Measurements from ENCODE around the gene ALG12.

Gene ALG12

DNA sequence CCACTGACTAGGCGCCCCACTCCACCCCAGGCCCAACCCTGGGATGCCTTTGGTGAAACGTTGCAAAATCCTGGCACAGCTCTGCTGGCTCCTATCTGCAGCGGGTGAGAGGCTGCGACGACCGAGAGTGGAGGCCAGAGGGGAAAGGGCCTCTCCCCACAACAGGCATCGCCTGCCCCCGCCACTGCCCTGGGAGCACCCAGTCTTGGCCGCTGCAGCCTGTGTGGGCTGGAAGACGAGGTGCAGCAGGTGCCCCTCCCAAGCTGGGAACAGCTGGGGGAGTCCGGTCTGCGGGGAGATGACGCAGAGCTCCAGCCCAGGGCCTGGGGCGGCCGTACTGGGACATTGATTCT is 38.2 kb upstream of the ALG12 start:
- Histone ChIP-seq H3K27ac (ENCODE audit: low read length) (no peak overlapping the region), H3K4me3 (ENCODE audit: low read length in 2 of 2) (no peak overlapping the region), H3K27me3 (ENCODE audit: control insufficient read depth in 1 of 2, insufficient read depth in 2 of 2, low read length in 2 of 2) (no peaks in the 10 kb centered on the region), H3K9me3 (ENCODE audit: control insufficient read depth in 2 of 2, low read length in 2 of 2) (no peaks in the 10 kb centered on the region), H3K4me1 (ENCODE audit: control insufficient read depth, insufficient read depth, low read length) (peaks cover 29% of the 10 kb centered on the region), H3K9ac (ENCODE audit: low read length in 2 of 2) (no peak overlapping the region), H3K36me3 (ENCODE audit: control insufficient read depth in 2 of 2, insufficient read depth in 2 of 2, low read length in 2 of 2) (no peaks in the 10 kb centered on the region)

DNA sequence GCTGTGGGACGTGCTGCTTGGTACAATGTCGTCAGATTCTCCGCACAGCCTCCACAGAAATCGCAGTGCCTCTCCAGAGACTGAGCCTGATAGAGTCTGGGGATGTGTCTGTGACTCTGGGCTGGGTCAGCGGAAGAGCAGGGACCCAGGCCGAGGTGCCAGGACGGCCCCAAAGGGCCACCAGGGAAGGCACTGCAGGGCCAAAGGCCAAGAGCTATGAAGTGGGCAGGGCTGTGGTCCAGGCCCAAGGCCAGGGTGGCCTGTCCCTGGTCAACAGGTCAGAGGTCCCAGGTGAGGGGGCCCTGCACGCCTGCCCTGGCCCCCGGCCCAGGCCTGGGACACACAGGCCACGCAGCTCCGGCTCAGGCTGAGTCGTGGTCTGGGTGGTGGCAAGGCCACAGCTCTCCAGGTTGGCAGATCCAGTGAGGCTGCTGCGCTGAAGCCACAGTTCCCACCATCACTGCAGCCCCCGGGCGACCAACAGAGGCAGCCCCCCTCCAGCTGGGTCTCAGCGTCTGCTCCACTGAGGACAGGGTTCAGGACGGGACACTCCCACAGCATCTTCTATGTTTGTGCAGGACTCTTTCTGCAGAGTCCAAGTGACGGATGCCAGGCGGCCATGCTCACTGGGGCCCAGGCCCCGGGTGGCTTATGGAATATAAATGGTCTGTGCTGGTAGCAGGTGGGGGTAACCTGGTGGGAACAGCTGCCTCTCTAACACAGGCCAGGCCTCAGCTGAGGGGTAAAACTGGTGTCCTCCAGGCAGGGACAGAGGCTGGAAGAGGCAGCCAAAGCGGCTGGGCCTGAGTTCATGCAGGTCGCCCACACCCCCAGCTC is 37.6 kb upstream of the ALG12 start:
- no peak overlapping the region for H3K4me3 ChIP-seq (ENCODE audit: low read length in 2 of 2)
- H3K36me3 ChIP-seq (ENCODE audit: control insufficient read depth in 2 of 2, insufficient read depth in 2 of 2, low read length in 2 of 2), result no peaks in the 10 kb centered on the region
- H3K4me1 ChIP-seq (ENCODE audit: control insufficient read depth, insufficient read depth, low read length), result peaks cover 27% of the 10 kb centered on the region
- no peak overlapping the region for H3K9ac ChIP-seq (ENCODE audit: low read length in 2 of 2)
- H3K27ac ChIP-seq (ENCODE audit: low read length), result no peak overlapping the region
- H3K9me3 ChIP-seq (ENCODE audit: control insufficient read depth in 2 of 2, low read length in 2 of 2), result no peaks in the 10 kb centered on the region
- H3K27me3 ChIP-seq (ENCODE audit: control insufficient read depth in 1 of 2, insufficient read depth in 2 of 2, low read length in 2 of 2), result no peaks in the 10 kb centered on the region

DNA sequence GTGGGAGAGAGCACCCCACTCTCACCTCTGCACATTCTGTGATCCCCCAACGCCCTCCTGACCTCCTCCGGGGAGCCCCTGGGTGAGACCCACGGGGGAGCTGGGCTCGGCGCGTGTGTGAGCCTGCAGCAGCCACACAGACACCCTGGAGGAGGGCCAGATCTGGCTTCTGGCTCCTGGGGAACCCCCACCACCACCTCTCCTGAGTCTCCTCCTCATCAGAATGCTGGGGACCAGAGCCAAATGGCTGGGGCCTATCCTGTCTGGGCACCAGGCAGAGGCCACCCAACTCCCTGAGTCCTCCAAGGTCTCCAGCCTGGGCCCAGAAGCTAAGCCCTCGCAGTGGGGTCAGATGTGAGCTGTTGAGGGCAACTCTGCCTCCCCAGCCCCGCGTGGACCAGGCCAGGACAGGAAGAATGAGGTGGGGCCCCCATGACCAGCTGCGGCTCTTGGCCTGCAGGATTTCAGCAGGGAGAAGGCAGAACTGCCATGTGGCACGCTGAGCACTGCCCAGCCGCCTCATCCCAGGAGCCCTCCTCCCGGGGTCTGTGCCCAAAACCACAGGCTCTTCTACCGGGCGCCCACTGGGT is 36.8 kb upstream of the ALG12 start:
- Histone ChIP-seq H3K9me3 (ENCODE audit: control insufficient read depth in 2 of 2, low read length in 2 of 2) (no peaks in the 10 kb centered on the region), H3K36me3 (ENCODE audit: control insufficient read depth in 2 of 2, insufficient read depth in 2 of 2, low read length in 2 of 2) (no peaks in the 10 kb centered on the region), H3K9ac (ENCODE audit: low read length in 2 of 2) (no peak overlapping the region), H3K27me3 (ENCODE audit: control insufficient read depth in 1 of 2, insufficient read depth in 2 of 2, low read length in 2 of 2) (no peaks in the 10 kb centered on the region), H3K27ac (ENCODE audit: low read length) (no peak overlapping the region), H3K4me1 (ENCODE audit: control insufficient read depth, insufficient read depth, low read length) (peaks cover 27% of the 10 kb centered on the region), H3K4me3 (ENCODE audit: low read length in 2 of 2) (no peak overlapping the region)

DNA sequence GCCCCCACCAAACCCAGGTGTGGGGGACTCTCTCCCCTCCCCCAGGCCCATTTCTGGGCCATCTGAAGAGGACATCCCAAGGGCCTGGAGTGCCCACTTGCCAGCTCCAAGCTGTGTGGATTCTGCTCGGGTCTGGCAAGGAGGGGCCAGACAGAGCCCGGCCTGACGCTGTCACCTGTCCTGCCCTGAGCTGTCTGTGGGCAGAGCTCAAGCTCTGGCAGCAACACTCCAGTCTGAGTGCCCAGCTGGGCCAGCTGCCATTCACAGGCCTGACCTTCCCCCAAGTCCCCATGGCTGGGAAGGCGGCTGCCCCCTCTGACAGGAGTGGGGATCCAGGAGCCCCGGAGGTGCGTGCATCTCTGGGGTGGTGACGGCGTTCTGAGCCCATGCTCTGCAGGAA is 36.1 kb upstream of the ALG12 start:
- Histone ChIP-seq H3K4me3 (ENCODE audit: low read length in 2 of 2) (no peak overlapping the region), H3K36me3 (ENCODE audit: control insufficient read depth in 2 of 2, insufficient read depth in 2 of 2, low read length in 2 of 2) (no peaks in the 10 kb centered on the region), H3K27ac (ENCODE audit: low read length) (no peak overlapping the region), H3K4me1 (ENCODE audit: control insufficient read depth, insufficient read depth, low read length) (peaks cover 20% of the 10 kb centered on the region), H3K27me3 (ENCODE audit: control insufficient read depth in 1 of 2, insufficient read depth in 2 of 2, low read length in 2 of 2) (no peaks in the 10 kb centered on the region), H3K9me3 (ENCODE audit: control insufficient read depth in 2 of 2, low read length in 2 of 2) (no peaks in the 10 kb centered on the region), H3K9ac (ENCODE audit: low read length in 2 of 2) (no peak overlapping the region)

DNA sequence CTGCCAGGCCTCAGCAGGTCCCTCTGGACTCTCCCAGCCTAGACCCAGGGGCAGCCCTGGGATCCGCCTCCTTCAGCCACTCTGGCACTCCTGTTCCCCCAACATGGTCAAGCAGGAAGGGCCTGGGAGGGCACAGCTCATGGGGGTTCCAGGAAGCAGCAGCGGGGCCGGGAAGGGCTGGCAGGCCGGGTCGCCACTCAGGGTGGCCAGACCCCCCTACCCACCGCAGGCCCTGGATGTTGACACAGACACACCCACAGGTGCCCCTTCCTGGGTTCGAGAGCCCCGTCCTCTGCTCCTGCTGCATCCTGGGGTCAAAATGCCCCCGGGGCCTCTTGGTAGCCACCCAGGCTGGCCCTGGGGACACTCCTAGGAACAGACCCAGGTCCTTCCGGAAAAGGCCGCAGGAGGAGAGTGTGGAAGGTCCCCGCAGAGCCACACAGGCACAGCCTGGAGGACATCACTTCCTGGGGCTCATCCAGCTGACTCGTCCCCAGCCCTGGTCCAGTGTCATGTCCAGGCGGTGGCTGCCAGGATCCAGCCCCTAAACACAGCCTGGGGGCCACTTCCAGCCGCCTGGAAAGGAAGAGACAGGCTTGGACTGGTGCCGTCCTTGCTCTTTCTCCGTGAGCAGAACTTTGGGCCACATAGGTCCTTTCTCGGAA is 35.6 kb upstream of the ALG12 start:
- no peaks in the 10 kb centered on the region for H3K9me3 ChIP-seq (ENCODE audit: control insufficient read depth in 2 of 2, low read length in 2 of 2)
- peaks cover 18% of the 10 kb centered on the region for H3K4me1 ChIP-seq (ENCODE audit: control insufficient read depth, insufficient read depth, low read length)
- H3K27me3 ChIP-seq (ENCODE audit: control insufficient read depth in 1 of 2, insufficient read depth in 2 of 2, low read length in 2 of 2), result no peaks in the 10 kb centered on the region
- no peak overlapping the region for H3K9ac ChIP-seq (ENCODE audit: low read length in 2 of 2)
- peak overlapping the region; percentile 31 for H3K27ac ChIP-seq (ENCODE audit: low read length)
- H3K4me3 ChIP-seq (ENCODE audit: low read length in 2 of 2), result no peak overlapping the region
- no peaks in the 10 kb centered on the region for H3K36me3 ChIP-seq (ENCODE audit: control insufficient read depth in 2 of 2, insufficient read depth in 2 of 2, low read length in 2 of 2)

DNA sequence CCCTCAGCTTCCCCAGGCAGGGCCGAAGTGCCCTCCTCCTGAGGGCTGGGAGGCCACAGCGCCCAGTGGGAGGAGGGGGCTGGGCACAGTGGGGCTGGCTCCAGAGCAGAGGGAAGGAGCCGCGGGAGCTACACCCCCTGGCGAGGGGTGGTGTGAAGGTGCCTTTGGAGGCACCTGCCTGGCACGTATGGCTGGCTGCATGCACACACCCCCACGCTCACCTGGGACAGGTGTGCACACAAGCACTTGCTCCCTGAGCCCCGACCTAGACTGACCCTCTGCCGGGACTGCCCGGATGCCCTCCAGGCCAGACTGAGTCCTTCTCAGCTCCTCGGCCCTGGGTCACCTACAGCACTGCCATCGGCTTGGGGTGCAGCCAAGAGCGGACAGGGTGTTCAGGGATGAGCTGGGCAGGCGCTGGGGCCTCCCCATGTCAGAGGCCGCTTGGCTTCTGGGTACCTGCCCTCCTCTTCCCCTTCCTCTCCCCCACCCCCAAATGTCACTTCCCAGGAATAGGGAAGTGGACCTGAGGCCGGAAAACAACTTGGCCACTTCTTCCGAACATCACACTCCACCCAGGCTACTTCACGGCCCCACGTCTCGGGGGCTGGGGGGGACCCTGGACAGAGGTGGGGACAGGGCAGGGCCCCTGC is 34.9 kb upstream of the ALG12 start:
- Histone ChIP-seq H3K9me3 (ENCODE audit: control insufficient read depth in 2 of 2, low read length in 2 of 2) (no peaks in the 10 kb centered on the region), H3K9ac (ENCODE audit: low read length in 2 of 2) (no peak overlapping the region), H3K4me1 (ENCODE audit: control insufficient read depth, insufficient read depth, low read length) (peaks cover 18% of the 10 kb centered on the region), H3K4me3 (ENCODE audit: low read length in 2 of 2) (no peak overlapping the region), H3K27me3 (ENCODE audit: control insufficient read depth in 1 of 2, insufficient read depth in 2 of 2, low read length in 2 of 2) (no peaks in the 10 kb centered on the region), H3K27ac (ENCODE audit: low read length) (no peak overlapping the region), H3K36me3 (ENCODE audit: control insufficient read depth in 2 of 2, insufficient read depth in 2 of 2, low read length in 2 of 2) (no peaks in the 10 kb centered on the region)

DNA sequence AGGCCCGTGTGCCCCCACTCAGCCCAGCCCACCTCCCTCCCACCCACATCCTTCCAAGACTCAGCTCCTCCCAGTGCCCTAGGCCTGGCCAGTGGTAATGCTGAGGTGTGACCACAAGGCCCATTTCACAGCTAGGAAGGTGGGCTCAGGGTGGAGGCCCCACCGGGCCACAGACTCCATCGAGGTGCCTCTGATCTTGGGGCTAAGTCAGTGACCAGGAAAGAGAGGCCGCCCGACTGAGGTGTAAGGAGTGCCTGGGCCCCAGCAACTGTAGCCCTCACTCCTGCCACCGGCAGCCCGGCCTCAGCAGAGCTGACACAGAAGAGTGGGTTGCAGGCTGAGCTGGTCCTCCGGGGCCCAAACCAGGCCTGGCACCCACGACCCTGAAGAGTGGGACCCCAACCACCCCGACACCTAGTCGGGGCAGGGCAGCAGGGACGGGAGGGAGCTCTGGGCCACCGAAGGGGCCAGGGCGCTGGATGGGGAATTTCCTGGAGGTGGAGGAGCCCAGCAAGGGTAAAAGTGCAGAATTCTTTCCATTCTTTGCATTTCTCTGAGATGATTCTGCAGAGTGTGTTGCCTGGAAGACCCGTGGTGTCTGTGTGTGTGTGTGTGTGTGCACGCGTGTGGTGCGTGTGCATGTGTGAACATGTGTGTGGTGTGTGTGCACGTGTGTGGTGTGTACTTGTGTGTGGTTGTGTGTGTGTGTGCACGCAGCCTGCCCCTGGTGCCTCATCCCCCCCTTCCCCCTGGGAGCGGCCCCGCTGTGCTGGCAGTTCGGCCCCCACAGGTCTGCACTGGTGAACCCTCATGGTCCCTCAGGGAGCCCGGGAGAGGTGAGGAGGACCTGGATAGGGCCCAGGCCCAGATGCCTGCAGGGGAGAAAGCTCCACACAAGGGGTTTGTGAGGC is 34.0 kb upstream of the ALG12 start:
- peaks cover 18% of the 10 kb centered on the region for H3K4me1 ChIP-seq (ENCODE audit: control insufficient read depth, insufficient read depth, low read length)
- no peak overlapping the region for H3K27ac ChIP-seq (ENCODE audit: low read length)
- H3K9ac ChIP-seq (ENCODE audit: low read length in 2 of 2), result no peak overlapping the region
- H3K4me3 ChIP-seq (ENCODE audit: low read length in 2 of 2), result no peak overlapping the region
- no peaks in the 10 kb centered on the region for H3K9me3 ChIP-seq (ENCODE audit: control insufficient read depth in 2 of 2, low read length in 2 of 2)
- H3K36me3 ChIP-seq (ENCODE audit: control insufficient read depth in 2 of 2, insufficient read depth in 2 of 2, low read length in 2 of 2), result no peaks in the 10 kb centered on the region
- H3K27me3 ChIP-seq (ENCODE audit: control insufficient read depth in 1 of 2, insufficient read depth in 2 of 2, low read length in 2 of 2), result no peaks in the 10 kb centered on the region

DNA sequence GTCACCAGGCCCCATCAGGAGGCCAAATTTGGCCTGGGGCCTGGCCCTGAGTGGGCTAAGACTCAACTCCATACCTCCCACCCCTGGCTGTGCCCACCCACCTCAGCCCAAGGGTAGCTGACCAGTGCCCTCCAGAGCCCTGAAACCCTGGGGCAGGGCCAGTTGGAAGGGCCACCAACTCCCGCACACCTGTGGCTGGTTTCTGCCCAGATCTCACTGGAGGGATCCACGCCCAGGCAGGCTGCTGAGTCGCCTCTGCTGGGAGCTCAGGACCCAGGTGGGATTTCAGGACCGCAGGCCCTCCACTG is 33.4 kb upstream of the ALG12 start:
- Histone ChIP-seq H3K4me3 (ENCODE audit: low read length in 2 of 2) (no peak overlapping the region), H3K27me3 (ENCODE audit: control insufficient read depth in 1 of 2, insufficient read depth in 2 of 2, low read length in 2 of 2) (no peaks in the 10 kb centered on the region), H3K36me3 (ENCODE audit: control insufficient read depth in 2 of 2, insufficient read depth in 2 of 2, low read length in 2 of 2) (no peaks in the 10 kb centered on the region), H3K9me3 (ENCODE audit: control insufficient read depth in 2 of 2, low read length in 2 of 2) (no peaks in the 10 kb centered on the region), H3K4me1 (ENCODE audit: control insufficient read depth, insufficient read depth, low read length) (peaks cover 18% of the 10 kb centered on the region), H3K27ac (ENCODE audit: low read length) (no peak overlapping the region), H3K9ac (ENCODE audit: low read length in 2 of 2) (no peak overlapping the region)

DNA sequence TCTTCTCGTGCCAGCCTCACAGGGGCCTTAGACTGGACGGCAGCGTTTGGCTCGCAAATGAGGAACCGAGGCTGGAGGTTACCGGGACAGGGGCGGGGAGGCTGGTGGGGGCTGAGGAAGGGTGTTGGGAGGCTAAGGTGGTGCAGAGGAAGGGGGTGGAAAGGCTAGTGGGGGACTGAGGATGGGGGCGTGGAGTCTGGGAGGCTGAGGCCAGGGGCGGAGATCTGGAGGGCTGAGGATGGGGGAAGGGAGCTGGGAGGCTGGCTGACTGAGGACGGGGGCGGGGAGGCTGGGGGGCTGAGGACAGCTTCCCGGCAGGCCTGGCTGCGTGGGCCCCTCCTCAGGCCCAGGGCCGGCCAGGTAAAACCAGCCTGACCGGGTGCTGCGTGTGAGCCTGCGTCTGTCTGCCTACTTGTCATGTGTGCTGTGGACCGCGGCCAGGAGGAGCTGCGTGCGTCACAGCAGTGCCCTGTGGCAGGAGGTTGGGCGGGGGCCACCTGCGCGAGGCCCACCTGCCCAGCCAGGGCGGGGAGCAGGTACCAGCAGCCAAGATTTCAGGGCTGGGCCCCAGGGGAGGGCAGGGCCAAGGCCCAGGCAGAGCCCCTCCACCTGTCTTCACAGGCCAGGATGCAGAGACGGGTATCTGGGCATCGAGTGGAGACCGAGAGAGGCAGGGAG is 32.9 kb upstream of the ALG12 start:
- no peaks in the 10 kb centered on the region for H3K36me3 ChIP-seq (ENCODE audit: control insufficient read depth in 2 of 2, insufficient read depth in 2 of 2, low read length in 2 of 2)
- peaks cover 18% of the 10 kb centered on the region for H3K4me1 ChIP-seq (ENCODE audit: control insufficient read depth, insufficient read depth, low read length)
- no peaks in the 10 kb centered on the region for H3K9me3 ChIP-seq (ENCODE audit: control insufficient read depth in 2 of 2, low read length in 2 of 2)
- H3K27me3 ChIP-seq (ENCODE audit: control insufficient read depth in 1 of 2, insufficient read depth in 2 of 2, low read length in 2 of 2), result no peaks in the 10 kb centered on the region
- no peak overlapping the region for H3K9ac ChIP-seq (ENCODE audit: low read length in 2 of 2)
- H3K4me3 ChIP-seq (ENCODE audit: low read length in 2 of 2), result no peak overlapping the region
- H3K27ac ChIP-seq (ENCODE audit: low read length), result no peak overlapping the region

Data from stomach smooth muscle (tissue), 2 donors.